Ovary (tissue), 9 donors: ENCODE measurements around the gene RBMS1. TPM values are rescaled to one million over a fixed set of nuclear protein-coding genes. Genes with fewer than 3 reads are reported as not detected.

ENCODE experiments used
- DNase-seq, 5 donors: peaks; one replicate each; pipeline ENCODE4 v3.0.0-alpha.2; 2019 to 2020
- H3K27ac ChIP-seq, 2 donors: fragments of 200-600 bp; one replicate each; pipeline versions ENCODE4 v1.5.1 to v1.8.0; 2019 to 2022
- H3K27me3 ChIP-seq: fragments of 200-600 bp; one replicate; pipeline ENCODE4 v1.8.0; 2022
- H3K36me3 ChIP-seq: fragments of 200-600 bp; sonication (generic); one replicate; pipeline ENCODE4 v1.5.1; 2019
- H3K4me1 ChIP-seq: one replicate; pipeline ENCODE4 v1.8.1; 2013; ENCODE audit warnings: mild to moderate bottlenecking, moderate library complexity; ENCODE audit not compliant: insufficient read depth
- H3K4me3 ChIP-seq: fragments of 200-600 bp; sonication (generic); one replicate; pipeline ENCODE4 v1.5.1; 2017
- H3K9me3 ChIP-seq, 2 donors: fragments of 200-600 bp in 1 of 2; sonication (generic) in 1 of 2; one replicate each; pipeline versions ENCODE4 v1.5.1 to v1.8.1; 2013 to 2019; ENCODE audit warnings: mild to moderate bottlenecking in 1 of 2, moderate library complexity in 1 of 2
- CTCF ChIP-seq, 3 donors: fragments of 450-650 bp in 2 of 3; fragments of 200-600 bp in 1 of 3; IDR thresholded peaks; one replicate each; pipeline versions ENCODE4 v1.5.1 to v1.8.0; 2016 to 2022; ENCODE audit warnings: antibody characterized with exemption in 3 of 3, mild to moderate bottlenecking in 1 of 3
- EP300 ChIP-seq: sonication (generic); formaldehyde crosslinking; IDR thresholded peaks from one replicate; pipeline ENCODE4 v1.6.1; 2017; ENCODE audit warnings: antibody characterized with exemption
- POLR2A ChIP-seq: fragments of 450-650 bp; IDR thresholded peaks from one replicate; pipeline ENCODE4 v1.6.1; 2017; ENCODE audit warnings: antibody characterized with exemption, mild to moderate bottlenecking, moderate library complexity
- WGBS, 3 donors: extraction: QIAGEN DNeasy Blood & Tissue Kit in 1 of 3; methylation state at CpG; one replicate each; pipeline versions ENCODE4 v1.1.5 to v1.1.7; 2013 to 2017; 5-methylcytosine and 5-hydroxymethylcytosine counted together
- intact Hi-C, 4 donors: fragments of 100-400 bp; cut with DNase I; formaldehyde crosslinking; loops; one replicate each; pipeline versions ENCODE4 v1.11.0 to v1.15.1; 2022 to 2023
- polyA plus RNA-seq, 2 donors: library from polyadenylated mRNA; stranded (reverse); fragments of 200-250 nt in 1 of 2; fragments of 350-450 nt in 1 of 2; fragmentation: Illumina TruSeq in 1 of 2; extraction: RNeasy Lipid Tissue Mini Kit (QIAGEN cat#74804) in 1 of 2; gene quantifications; one replicate each; pipeline ENCODE4 v1.2.3, GENCODE V29; 2013 to 2014
- total RNA-seq, 7 donors: library from RNA; depleted of rRNA in 2 of 7; stranded (reverse); fragments of >200 nt in 2 of 7; fragmentation: NEBNext Ultra II Directional in 3 of 7; extraction: Animal tissue kit (Norgen Biotek cat#: 25700) in 3 of 7; gene quantifications; one replicate each; pipeline versions ENCODE4 v1.1.0 to v1.2.4, GENCODE V29; 2016 to 2023
- donor health status: DM: no; HTN: no; CAD: no; lungs with moderate emphysema.
- donor health status: DM: no; HTN: no; CAD: no.
- donor health status: Bipolar disorder and iron deficiency.
- donor health status: DM: yes; HTN: yes; CAD: no.
- donor health status: DM: no; HTN: no; CAD: no.
- donor health status: DM: yes; HTN: yes; CAD: no.

The RBMS1 gene
- total and polyA plus RNA-seq, 9 donors = 50.7 to 91.9 (median 73.8) TPM

GRCh38 chr2:160277151-160277550, 216.5 kb downstream of the RBMS1 start:
- no peaks in the 10 kb centered on the region for H3K27me3 ChIP-seq
- no peaks in the 10 kb centered on the region for H3K36me3 ChIP-seq
- intact Hi-C loops = no loop called here
- WGBS, 3 donors = 94 to 95% (median 94%) methylated on average over 6 of the region's 6 CpGs
- no peak for DNase-seq
- no peak overlapping the region for H3K27ac ChIP-seq
- H3K4me1 ChIP-seq = no peaks in the 10 kb centered on the region
- H3K9me3 ChIP-seq = no peaks in the 10 kb centered on the region
- H3K4me3 ChIP-seq = no peak overlapping the region
- TF ChIP-seq POLR2A = no peak
- no peak for TF ChIP-seq CTCF (IDR thresholded peaks at IDR 0.05)
- TF ChIP-seq EP300 = no peak

- H3K4me3 ChIP-seq = no peak overlapping the region
- H3K27me3 ChIP-seq = no peaks in the 10 kb centered on the region
- no peak for DNase-seq
- H3K36me3 ChIP-seq = no peaks in the 10 kb centered on the region
- TF ChIP-seq EP300 (no peak), CTCF (IDR thresholded peaks at IDR 0.05) (no peak), POLR2A (no peak)
- peaks cover 5% of the 10 kb centered on the region for H3K4me1 ChIP-seq
- no peak overlapping the region for H3K27ac ChIP-seq
- intact Hi-C loops = no loop called here
- H3K9me3 ChIP-seq = no peaks in the 10 kb centered on the region
- whole genome bisulfite sequencing, 3 donors = 57 to 74% (median 67%) methylated on average over 3 of the region's 3 CpGs
Measured at GRCh38 chr2:160275656-160276055, 218.0 kb downstream of the RBMS1 start.

GRCh38 chr2:160271171-160272086, 222.2 kb downstream of the RBMS1 start:
- H3K36me3 ChIP-seq = no peaks in the 10 kb centered on the region
- H3K27ac ChIP-seq = peak overlapping the region; percentile 47 to 94
- peaks cover 11% of the 10 kb centered on the region for H3K4me1 ChIP-seq
- WGBS, 3 donors = 53 to 66% (median 56%) methylated on average over 21 of the region's 21 CpGs
- intact Hi-C loops = no loop called here
- TF ChIP-seq CTCF (IDR thresholded peaks at IDR 0.05) (no peak), POLR2A (no peak), EP300 (no peak)
- peak; percentile 26 to 48 (median 34) for DNase-seq
- no peaks in the 10 kb centered on the region for H3K27me3 ChIP-seq
- H3K9me3 ChIP-seq = no peaks in the 10 kb centered on the region
- no peak overlapping the region for H3K4me3 ChIP-seq

- Histone ChIP-seq H3K27me3 (no peaks in the 10 kb centered on the region), H3K9me3 (no peaks in the 10 kb centered on the region), H3K4me1 (peaks cover 11% of the 10 kb centered on the region), H3K27ac (peak overlapping the region; percentile 47 to 94), H3K4me3 (peak overlapping the region; percentile 46), H3K36me3 (no peaks in the 10 kb centered on the region)
- 20 to 45% (median 35%) methylated on average over 15 of the region's 15 CpGs for WGBS, 3 donors
- DNase-seq = peak in 3 of 5 donors; percentile 40 to 44 (median 41)
- intact Hi-C loops = no loop called here
- no peak for TF ChIP-seq POLR2A
- TF ChIP-seq EP300 = no peak
- TF ChIP-seq CTCF (IDR thresholded peaks at IDR 0.05) = peak in 1 of 3 donors; percentile 36
Measured at GRCh38 chr2:160270571-160271113, 223.0 kb downstream of the RBMS1 start.
